Spleen (tissue), 7 donors: ENCODE measurements around the gene TIMM29.

Experiments used
- CTCF ChIP-seq, 11 experiments: fragments of 200-600 bp in 7 of 11; fragments of 450-650 bp in 4 of 11; sonication (generic) in 4 of 11; IDR thresholded peaks in 8 of 11; conservative IDR thresholded peaks in 3 of 11; 1 replicate in 7 of 11; 2 replicates in 4 of 11; pipeline versions ENCODE4 v1.4.0 to v1.8.0; 2016 to 2021; ENCODE audit warnings: antibody characterized with exemption in 11 of 11, inconsistent platforms in 4 of 11, mild to moderate bottlenecking in 1 of 11
- POLR2A ChIP-seq, 3 donors: fragments of 450-650 bp; IDR thresholded peaks; one replicate each; pipeline ENCODE4 v1.5.1; 2017; ENCODE audit warnings: antibody characterized with exemption in 3 of 3, mild to moderate bottlenecking in 1 of 3
- POLR2AphosphoS5 ChIP-seq, 3 donors: sonication (generic); formaldehyde crosslinking; IDR thresholded peaks; one replicate each; pipeline ENCODE4 v1.5.1; 2017; ENCODE audit warnings: antibody characterized with exemption in 3 of 3
- donor health status: DM: no; HTN: no; CAD: no; lungs with moderate emphysema.
- donor health status: DM: no; HTN: no; CAD: no.
- donor health status: DM: no; HTN: no; CAD: no.

- no peak for TF ChIP-seq POLR2AphosphoS5 (IDR thresholded peaks at IDR 0.05)
- no peak for TF ChIP-seq POLR2A (IDR thresholded peaks at IDR 0.05)
- no peak for TF ChIP-seq CTCF (IDR thresholded peaks at IDR 0.05 in 8 of 11, conservative IDR thresholded peaks at IDR 0.05 in 3 of 11)
These were observed 40.2 kb upstream of the TIMM29 start for GRCh38 chr19:10888421-10888866.
